ENCODE data around the gene TCF7L1. TPM values are rescaled to one million over a fixed set of nuclear protein-coding genes. Genes with fewer than 3 reads are reported as not detected.

TCF7L1 gene
- total and polyA plus RNA-seq, 11 donors: 1.9 to 9.8 (median 6.3) TPM

DNA sequence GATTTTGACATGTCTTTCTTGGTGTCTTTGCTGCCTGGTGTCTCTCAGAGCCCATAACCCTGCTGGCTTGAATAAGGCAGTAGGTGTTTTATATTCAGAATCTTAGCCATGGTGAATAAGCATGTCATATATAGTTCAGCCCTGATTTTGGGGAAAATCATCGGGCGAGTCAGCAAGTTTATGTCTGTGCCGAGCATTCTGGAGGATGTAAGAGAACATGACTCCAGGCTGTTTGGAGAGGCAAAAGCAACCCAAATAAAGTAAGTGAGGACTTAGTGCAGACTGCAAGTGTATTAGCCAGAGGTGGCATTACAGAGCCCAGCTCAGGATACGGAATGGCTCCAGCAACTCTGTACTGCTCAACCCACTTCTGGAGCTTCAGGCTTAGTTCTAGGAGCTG lies 50.3 kb downstream of the TCF7L1 start:
- Histone ChIP-seq H3K36me3 (no peaks in the 10 kb centered on the region), H3K4me3 (no peak overlapping the region), H3K27ac (no peak overlapping the region), H3K9me3 (no peaks in the 10 kb centered on the region), H3K4me1 (peaks cover 0 to 41% (median 32%) of the 10 kb centered on the region in 12 donors), H3K27me3 (no peaks in the 10 kb centered on the region)
- WGBS, 4 donors: 79 to 96% (median 92%) methylated on average over 4 of the region's 4 CpGs
- no peak for ATAC-seq
- TF ChIP-seq, protein P1, sequence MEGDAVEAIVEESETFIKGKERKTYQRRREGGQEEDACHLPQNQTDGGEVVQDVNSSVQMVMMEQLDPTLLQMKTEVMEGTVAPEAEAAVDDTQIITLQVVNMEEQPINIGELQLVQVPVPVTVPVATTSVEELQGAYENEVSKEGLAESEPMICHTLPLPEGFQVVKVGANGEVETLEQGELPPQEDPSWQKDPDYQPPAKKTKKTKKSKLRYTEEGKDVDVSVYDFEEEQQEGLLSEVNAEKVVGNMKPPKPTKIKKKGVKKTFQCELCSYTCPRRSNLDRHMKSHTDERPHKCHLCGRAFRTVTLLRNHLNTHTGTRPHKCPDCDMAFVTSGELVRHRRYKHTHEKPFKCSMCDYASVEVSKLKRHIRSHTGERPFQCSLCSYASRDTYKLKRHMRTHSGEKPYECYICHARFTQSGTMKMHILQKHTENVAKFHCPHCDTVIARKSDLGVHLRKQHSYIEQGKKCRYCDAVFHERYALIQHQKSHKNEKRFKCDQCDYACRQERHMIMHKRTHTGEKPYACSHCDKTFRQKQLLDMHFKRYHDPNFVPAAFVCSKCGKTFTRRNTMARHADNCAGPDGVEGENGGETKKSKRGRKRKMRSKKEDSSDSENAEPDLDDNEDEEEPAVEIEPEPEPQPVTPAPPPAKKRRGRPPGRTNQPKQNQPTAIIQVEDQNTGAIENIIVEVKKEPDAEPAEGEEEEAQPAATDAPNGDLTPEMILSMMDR (IDR thresholded peaks at IDR 0.05): no peak
- no peak for TF ChIP-seq POLR2A (IDR thresholded peaks at IDR 0.05)
- DNase-seq: no peak
- intact Hi-C loops (cut with DNase I): loop anchor here in 2 of 10 donors (5.0 to 10.0 kb wide), 2 partner anchors 59 to 61 kb away; no protein-coding TSS in a partner anchor

DNA sequence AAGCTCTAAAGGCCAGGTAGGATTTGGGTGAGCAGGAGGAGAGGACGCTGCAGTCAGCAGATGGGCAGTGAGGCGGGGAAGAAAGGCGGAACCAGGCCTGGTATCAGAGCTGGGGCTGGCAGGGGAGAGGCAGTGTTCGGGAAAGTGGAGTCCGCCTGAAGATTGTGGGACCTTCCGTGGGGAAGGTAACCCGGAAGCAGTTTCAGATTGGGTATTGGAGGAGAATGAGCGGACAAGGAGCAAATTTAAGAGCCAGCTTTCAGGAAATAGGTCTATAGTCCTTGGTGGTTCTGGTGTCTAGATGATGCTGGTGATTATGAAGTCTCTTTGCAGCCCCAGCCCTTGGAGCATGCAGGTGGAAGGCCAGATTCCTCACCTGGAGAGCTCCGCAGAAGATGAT lies 51.0 kb downstream of the TCF7L1 start:
- TF ChIP-seq, protein P1 (IDR thresholded peaks at IDR 0.05): no peak
- no peak for TF ChIP-seq POLR2A (IDR thresholded peaks at IDR 0.05)
- Histone ChIP-seq H3K27me3 (no peaks in the 10 kb centered on the region), H3K36me3 (no peaks in the 10 kb centered on the region), H3K4me3 (no peak overlapping the region), H3K27ac (no peak overlapping the region), H3K9me3 (no peaks in the 10 kb centered on the region), H3K4me1 (peaks cover 0 to 41% (median 26%) of the 10 kb centered on the region in 12 donors)
- intact Hi-C loops (cut with DNase I): loop anchor here in 2 of 10 donors (5.0 to 10.0 kb wide), 2 partner anchors 58 to 61 kb away; no protein-coding TSS in a partner anchor
- ATAC-seq (no peak), DNase-seq (no peak)
- WGBS, 4 donors: 96 to 99% (median 97%) methylated on average over 9 of the region's 9 CpGs

DNA sequence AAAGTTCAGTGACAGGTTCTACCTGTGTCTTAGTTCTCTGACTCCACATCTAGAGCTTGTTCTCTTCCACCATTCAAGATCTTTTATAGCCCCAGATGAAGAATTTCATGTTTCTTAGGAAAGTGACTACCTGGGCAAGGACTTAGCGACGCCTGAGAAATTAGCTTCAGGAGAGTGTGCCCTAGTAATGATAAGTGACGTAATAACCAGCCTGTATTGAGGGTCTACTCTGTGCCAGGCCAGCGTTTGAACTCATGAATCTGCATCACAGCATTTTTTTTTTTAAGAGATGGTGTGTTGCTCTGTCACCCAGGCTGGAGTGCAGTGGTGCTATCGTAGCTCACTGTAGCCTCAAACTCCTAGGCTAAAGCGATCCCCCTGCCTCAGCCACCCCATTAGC lies 51.8 kb downstream of the TCF7L1 start:
- TF ChIP-seq, protein P1 (IDR thresholded peaks at IDR 0.05): no peak
- no peak for TF ChIP-seq POLR2A (IDR thresholded peaks at IDR 0.05)
- Histone ChIP-seq H3K4me1 (peaks cover 0 to 37% (median 18%) of the 10 kb centered on the region in 12 donors), H3K9me3 (no peaks in the 10 kb centered on the region), H3K27me3 (no peaks in the 10 kb centered on the region), H3K27ac (no peak overlapping the region), H3K4me3 (no peak overlapping the region), H3K36me3 (no peaks in the 10 kb centered on the region)
- ATAC-seq: no peak
- no peak for DNase-seq
- intact Hi-C loops (cut with DNase I): loop anchor here in 2 of 10 donors (5.0 to 10.0 kb wide), 2 partner anchors 57 to 60 kb away; no protein-coding TSS in a partner anchor
- 94 to 97% (median 96%) methylated on average over 5 to 6 of the region's 6 CpGs for WGBS, 4 donors

DNA sequence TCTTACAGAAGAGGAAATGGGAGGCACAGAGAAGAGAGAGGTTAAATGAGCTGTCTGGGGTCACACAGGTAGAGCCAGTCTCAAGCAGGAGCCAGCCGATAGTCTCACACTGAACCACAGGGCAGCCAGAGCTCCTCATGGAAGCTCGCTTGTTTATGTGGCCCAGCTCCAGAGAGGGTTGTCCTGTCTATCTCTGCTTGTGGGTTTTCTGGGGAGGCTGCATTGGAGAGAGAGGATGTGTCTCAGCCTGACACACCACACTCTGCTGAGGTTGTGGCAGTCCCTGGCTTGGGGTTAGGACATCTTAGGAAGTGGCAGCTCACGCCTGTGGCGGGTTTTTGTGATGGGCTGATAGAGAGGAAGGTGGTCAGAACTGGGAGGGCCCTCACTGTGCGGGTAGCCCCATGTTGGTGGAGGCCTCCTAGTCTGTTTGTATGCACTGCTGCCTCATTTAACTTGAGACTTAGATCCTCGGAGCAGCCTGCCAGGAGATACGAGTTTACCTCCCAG lies 52.3 kb downstream of the TCF7L1 start:
- no peak for TF ChIP-seq POLR2A (IDR thresholded peaks at IDR 0.05)
- TF ChIP-seq, protein P1 (IDR thresholded peaks at IDR 0.05): no peak
- H3K4me1 ChIP-seq: peaks cover 0 to 32% (median 13%) of the 10 kb centered on the region in 12 donors
- intact Hi-C loops (cut with DNase I): loop anchor here in 1 of 10 donors (10.0 kb wide), 1 partner anchor 59 kb away; no protein-coding TSS in a partner anchor
- DNase-seq (no peak), ATAC-seq (no peak)
- H3K4me3 ChIP-seq: no peak overlapping the region
- no peaks in the 10 kb centered on the region for H3K27me3 ChIP-seq
- H3K27ac ChIP-seq: no peak overlapping the region
- H3K36me3 ChIP-seq: no peaks in the 10 kb centered on the region
- no peaks in the 10 kb centered on the region for H3K9me3 ChIP-seq
- 91 to 93% (median 93%) methylated on average over 7 of the region's 7 CpGs for WGBS, 4 donors
